WERI-Rb-1 (cell line): ENCODE measurements around the gene CHURC1.

Experiments
- DNase-seq: peaks from one replicate; pipeline ENCODE4 v3.0.0-alpha.2; 2020
- H3K27ac ChIP-seq: fragments of 250-450 bp; sonication (Bioruptor Pico); 2 replicates; pipeline ENCODE4 v1.5.1; 2020; ENCODE audit warnings: mild to moderate bottlenecking, moderate library complexity
- H3K27me3 ChIP-seq: fragments of 250-450 bp; sonication (Bioruptor Pico); 2 replicates; pipeline ENCODE4 v1.5.1; 2021; ENCODE audit warnings: mild to moderate bottlenecking, low read depth, moderate library complexity; ENCODE audit not compliant: insufficient read depth, severe bottlenecking
- H3K36me3 ChIP-seq: fragments of 250-450 bp; sonication (Bioruptor Pico); 2 replicates; pipeline ENCODE4 v1.5.1; 2020; ENCODE audit warnings: mild to moderate bottlenecking, moderate library complexity
- H3K4me3 ChIP-seq: 2 replicates; pipeline ENCODE4 v1.5.1; 2011; ENCODE audit warnings: low read depth, mild to moderate bottlenecking, control low read depth, low read length
- H3K9me3 ChIP-seq: fragments of 250-450 bp; sonication (Bioruptor Pico); 2 replicates; pipeline ENCODE4 v1.5.1; 2021; ENCODE audit warnings: mild to moderate bottlenecking, moderate library complexity; ENCODE audit not compliant: severe bottlenecking
- CTCF ChIP-seq: IDR thresholded peaks from 2 replicates; pipeline ENCODE4 v1.5.1; 2011; ENCODE audit warnings: low read depth, mild to moderate bottlenecking, control low read depth, inconsistent platforms, low read length

Gene CHURC1

GRCh38 chr14:64919215-64919614, 5.0 kb downstream of the CHURC1 start:
- Histone ChIP-seq H3K27ac (no peak overlapping the region), H3K9me3 (no peaks in the 10 kb centered on the region), H3K27me3 (no peaks in the 10 kb centered on the region), H3K4me3 (no peak overlapping the region), H3K36me3 (peaks cover 2% of the 10 kb centered on the region; the same call in 1 of the 2 replicates)
- no peak for TF ChIP-seq CTCF
- DNase-seq: no peak

DNA sequence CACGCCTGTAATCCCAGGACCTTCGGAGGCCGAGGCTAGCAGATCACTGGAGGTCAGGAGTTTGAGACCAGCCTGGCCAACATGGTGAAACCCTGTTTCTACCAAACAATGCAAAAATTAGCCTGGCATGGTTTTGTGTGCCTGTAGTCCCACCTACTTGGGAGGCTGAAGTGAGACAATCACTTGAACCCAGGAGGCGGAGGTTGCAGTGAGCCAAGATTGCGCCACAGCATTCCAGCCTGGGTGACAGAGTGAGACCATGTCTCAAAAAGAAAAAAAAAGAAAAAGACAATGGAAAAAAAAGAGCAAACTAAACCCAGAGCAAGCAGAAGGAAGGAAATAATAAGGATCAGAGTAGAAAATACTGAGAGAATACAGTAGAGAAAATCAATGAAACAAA, 5.4 kb downstream of the CHURC1 start:
- no peak for DNase-seq
- Histone ChIP-seq H3K4me3 (no peak overlapping the region), H3K27ac (no peak overlapping the region), H3K9me3 (no peaks in the 10 kb centered on the region), H3K36me3 (peaks cover 3% of the 10 kb centered on the region), H3K27me3 (no peaks in the 10 kb centered on the region)
- TF ChIP-seq CTCF: no peak

DNA sequence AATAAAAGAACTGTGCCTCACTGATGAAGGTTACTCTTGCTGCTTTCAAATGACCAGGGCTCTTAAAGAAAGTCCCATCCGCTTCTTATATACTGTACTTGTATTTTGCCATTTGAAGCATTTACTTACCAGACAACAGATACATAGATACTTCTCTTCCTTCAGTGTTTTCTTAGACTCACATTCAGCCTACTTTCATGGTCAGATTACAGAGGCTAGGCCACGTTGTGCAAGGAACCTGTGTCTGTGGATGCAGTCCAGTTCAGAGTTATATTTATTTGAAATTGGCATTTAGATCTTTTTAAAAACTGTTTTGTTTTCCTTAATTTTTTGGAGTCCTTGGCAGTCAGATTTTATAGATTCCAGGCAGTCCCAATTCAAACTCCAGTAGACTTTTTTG, 6.2 kb downstream of the CHURC1 start:
- H3K4me3 ChIP-seq: no peak overlapping the region
- TF ChIP-seq CTCF: no peak
- H3K27me3 ChIP-seq: no peaks in the 10 kb centered on the region
- H3K9me3 ChIP-seq: no peaks in the 10 kb centered on the region
- no peak overlapping the region for H3K27ac ChIP-seq
- H3K36me3 ChIP-seq: peaks cover 9% of the 10 kb centered on the region
- DNase-seq: no peak

- no peaks in the 10 kb centered on the region for H3K9me3 ChIP-seq
- H3K4me3 ChIP-seq: no peak overlapping the region
- no peaks in the 10 kb centered on the region for H3K27me3 ChIP-seq
- DNase-seq: no peak
- H3K27ac ChIP-seq: no peak overlapping the region
- peaks cover 22% of the 10 kb centered on the region for H3K36me3 ChIP-seq
- TF ChIP-seq CTCF: no peak
These were observed 8.8 kb downstream of the CHURC1 start for GRCh38 chr14:64923015-64923414.

GRCh38 chr14:64926398-64926995, 12.2 kb downstream of the CHURC1 start:
- H3K9me3 ChIP-seq: no peaks in the 10 kb centered on the region
- peaks cover 31% of the 10 kb centered on the region for H3K36me3 ChIP-seq
- no peak for TF ChIP-seq CTCF
- H3K27ac ChIP-seq: no peak overlapping the region
- H3K27me3 ChIP-seq: no peaks in the 10 kb centered on the region
- H3K4me3 ChIP-seq: no peak overlapping the region
- no peak for DNase-seq

DNA sequence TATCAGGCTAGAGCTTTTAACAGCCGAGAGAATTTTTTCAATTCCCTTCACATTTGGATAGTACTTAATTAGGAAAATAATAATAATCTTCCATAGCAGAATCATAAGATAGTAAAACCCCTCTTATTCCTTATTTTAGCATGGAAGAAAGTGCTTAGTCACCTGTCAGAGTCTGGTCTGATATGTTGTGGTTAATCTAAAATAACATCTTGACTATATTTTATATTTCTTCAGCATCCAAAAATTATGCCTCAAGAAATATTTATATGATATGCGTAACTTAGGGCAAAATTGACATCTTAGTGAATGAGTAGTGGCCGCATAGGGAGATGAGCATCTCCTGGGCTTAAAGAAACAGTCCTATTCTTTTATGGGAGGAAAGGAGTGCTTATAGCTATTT, 12.8 kb downstream of the CHURC1 start:
- no peak for TF ChIP-seq CTCF
- Histone ChIP-seq H3K27me3 (no peaks in the 10 kb centered on the region), H3K4me3 (no peak overlapping the region), H3K27ac (no peak overlapping the region), H3K36me3 (peaks cover 36% of the 10 kb centered on the region), H3K9me3 (no peaks in the 10 kb centered on the region)
- DNase-seq: no peak
